K562 (cell line): Measurements from ENCODE around the gene TRIP6. TPM values are rescaled to one million over a fixed set of nuclear protein-coding genes. Genes with fewer than 3 reads are reported as not detected.

ENCODE experiments used
- ARNT ChIP-seq, 2 experiments: fragments of 450-650 bp; IDR thresholded peaks; 2 replicates each; pipeline ENCODE4 v1.6.1; 2016; ENCODE audit warnings: mild to moderate bottlenecking in 1 of 2
- DIDO1 ChIP-seq: fragments of 450-650 bp; IDR thresholded peaks from 2 replicates; pipeline ENCODE4 v1.6.1; 2016; ENCODE audit warnings: low read depth, missing biosample characterization, missing genetic modification characterization
- E2F3 ChIP-seq: fragments of 250-450 bp; sonication (Bioruptor Pico); IDR thresholded peaks from 2 replicates; pipeline ENCODE4 v1.4.0; 2020; ENCODE audit warnings: mild to moderate bottlenecking
- ESRRA ChIP-seq: fragments of 450-650 bp; IDR thresholded peaks from 2 replicates; pipeline ENCODE4 v1.6.1; 2014; ENCODE audit warnings: low read depth, mild to moderate bottlenecking, moderate library complexity, borderline replicate concordance
- GATAD2B ChIP-seq: fragments of 450-650 bp; IDR thresholded peaks from 2 replicates; pipeline ENCODE4 v1.6.1; 2017; ENCODE audit warnings: mild to moderate bottlenecking, borderline replicate concordance
- HDGF ChIP-seq: fragments of 450-650 bp; IDR thresholded peaks from 2 replicates; pipeline ENCODE4 v1.6.1; 2016
- IFI16 ChIP-seq: fragments of 250-450 bp; sonication (Bioruptor Pico); IDR thresholded peaks from 2 replicates; pipeline ENCODE4 v2.1.2; 2022; ENCODE audit warnings: mild to moderate bottlenecking, inconsistent platforms
- JUN ChIP-seq, 2 experiments: sonication (generic) in 1 of 2; formaldehyde crosslinking in 1 of 2; IDR thresholded peaks; 2 replicates each; pipeline versions ENCODE4 v1.6.1 to v1.8.0; 2012 to 2022; ENCODE audit warnings: borderline replicate concordance in 2 of 2, mild to moderate bottlenecking in 2 of 2, improper control_type of control experiment in 1 of 2, low read depth in 1 of 2, low read length in 1 of 2, missing genetic modification reagents in 1 of 2
- MEF2A ChIP-seq: IDR thresholded peaks from 2 replicates; pipeline ENCODE4 v1.6.1; 2011; ENCODE audit warnings: low read depth, mild to moderate bottlenecking, low read length, moderate library complexity; ENCODE audit not compliant: control insufficient read depth
- POLR2A ChIP-seq: fragments of 450-650 bp; conservative IDR thresholded peaks from 2 replicates; pipeline ENCODE4 v1.6.1; 2016
- POLR2AphosphoS5 ChIP-seq: IDR thresholded peaks from 2 replicates; pipeline ENCODE4 v1.6.1; 2011; ENCODE audit warnings: mild to moderate bottlenecking, low read depth, low read length, moderate library complexity; ENCODE audit not compliant: control insufficient read depth, insufficient read depth
- RBFOX2 ChIP-seq: fragments of 200-400 bp; formaldehyde crosslinking; IDR thresholded peaks from 2 replicates; pipeline ENCODE4 v1.6.1; 2017; ENCODE audit warnings: low read depth, mild to moderate bottlenecking, low read length, moderate library complexity
- TAF7 ChIP-seq: fragments of 450-650 bp; IDR thresholded peaks from 2 replicates; pipeline ENCODE4 v1.6.1; 2016; ENCODE audit warnings: missing genetic modification characterization, missing compliant biosample characterization
- ZNF282 ChIP-seq: sonication (generic); formaldehyde crosslinking; IDR thresholded peaks from 2 replicates; pipeline ENCODE4 v1.8.1; 2023; ENCODE audit warnings: missing genetic modification reagents
- ZNF644 ChIP-seq: fragments of 200-800 bp; sonication (Bioruptor generic); IDR thresholded peaks from 2 replicates; pipeline ENCODE4 v1.6.1; 2016; ENCODE audit warnings: low read depth, missing genetic modification characterization, missing compliant biosample characterization
- polyA plus RNA-seq, 8 experiments: library from polyadenylated mRNA; depleted of rRNA in 4 of 8; stranded (reverse) in 5 of 8; unstranded in 3 of 8; fragments of >200 nt; fragmentation: Nextera tagmentation in 2 of 8; fragmentation: Illumina TruSeq in 1 of 8; extraction: Ambion mirVana in 2 of 8; extraction: Trizol in 1 of 8; gene quantifications; 2 replicates each; pipeline versions ENCODE4 v1.2.1 to v1.2.3, GENCODE V29; 2011 to 2014; ENCODE audit warnings: inconsistent platforms in 1 of 8, missing spikeins in 1 of 8
- total RNA-seq, 7 experiments: library from RNA; depleted of rRNA in 6 of 7; stranded (reverse); fragments of >200 nt in 6 of 7; fragmentation: Illumina TruSeq in 2 of 7; extraction: Trizol in 2 of 7; gene quantifications; 2 replicates each; pipeline versions ENCODE4 v1.2.1 to v1.2.3, GENCODE V29; 2011 to 2021; ENCODE audit warnings: low replicate concordance in 1 of 7
- TF ChIP-seq, protein P1 (sequence below): sonication (generic); formaldehyde crosslinking; IDR thresholded peaks from 2 replicates; pipeline ENCODE4 v1.8.1; 2023; ENCODE audit warnings: mild to moderate bottlenecking, missing genetic modification reagents
- TF ChIP-seq, protein P2 (sequence below): sonication (generic); formaldehyde crosslinking; IDR thresholded peaks from 2 replicates; pipeline ENCODE4 v1.8.0; 2022; ENCODE audit warnings: missing genetic modification reagents, mild to moderate bottlenecking, moderate library complexity, borderline replicate concordance
- TF ChIP-seq, protein P3 (sequence below): sonication (generic); IDR thresholded peaks from 2 replicates; pipeline ENCODE4 v1.6.1; 2016
- TF ChIP-seq, protein P4 (sequence below): fragments of 200-800 bp; sonication (Bioruptor generic); IDR thresholded peaks from 2 replicates; pipeline ENCODE4 v1.6.1; 2016; ENCODE audit warnings: missing genetic modification characterization, missing compliant biosample characterization

The TRIP6 gene
- total and polyA plus RNA-seq, 9 of the 15 experiments (the other 6 are each of a cell fraction or from before 2014, with no cell fraction given), result 5.9 to 141 (median 54.0) TPM

DNA sequence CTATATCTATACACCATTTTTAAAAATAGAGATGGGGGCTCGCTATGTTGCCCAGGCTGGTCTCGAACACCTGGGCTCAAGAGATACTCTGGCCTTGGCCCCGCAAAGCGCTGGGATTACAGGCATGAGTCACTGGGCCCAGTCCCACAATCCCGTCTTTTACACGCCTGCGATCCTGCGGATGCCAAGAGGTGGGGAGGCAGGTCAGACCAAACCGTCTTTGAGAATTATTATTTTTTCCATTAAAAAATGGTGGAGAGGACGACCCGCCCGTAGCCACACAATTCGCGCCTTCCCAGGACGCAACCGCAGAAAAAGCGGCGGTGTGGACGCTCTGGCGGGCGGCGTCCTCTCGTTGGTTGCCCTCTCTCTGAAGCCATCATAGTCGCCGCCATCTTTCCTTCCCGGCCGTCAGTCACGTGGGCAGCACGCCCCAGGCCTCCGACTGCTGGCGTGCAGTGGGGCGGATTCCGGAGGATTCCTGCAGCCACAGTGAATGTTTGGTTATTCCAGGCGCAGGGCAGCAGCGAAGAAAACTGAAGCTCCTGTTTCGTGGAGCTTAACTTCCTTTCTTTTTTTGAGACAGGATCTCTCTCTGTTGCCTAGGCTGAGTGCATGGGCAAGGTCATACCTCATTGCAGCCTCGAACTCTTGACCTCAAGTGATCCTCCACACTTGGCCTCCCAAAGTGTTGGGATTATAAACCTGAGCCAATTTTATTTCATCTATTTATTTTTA, 29.9 kb upstream of the TRIP6 start (continued):
- TF ChIP-seq GATAD2B (0 out of 2 replicates have a peak, but pooled peaks have one; percentile 20), IFI16 (no peak), ESRRA (peak; percentile 93; the same call in 1 of the 2 replicates), E2F3 (CRISPR knock-in tag) (peak; percentile 83), POLR2AphosphoS5 (peak; percentile 32; the same call in 1 of the 2 replicates), HDGF (no peak), ARNT (IDR thresholded peaks at IDR 0.05) (peak; percentile 51 to 54; a peak in 1 of 4 replicates), MEF2A (no peak), ZNF282 (CRISPR knock-in tag) (no peak), DIDO1 (tag) (peak; percentile 69; the same call in 1 of the 2 replicates), ZNF644 (tag) (peak; percentile 46; the same call in 1 of the 2 replicates), POLR2A (peak; percentile 79), TAF7 (0 out of 2 replicates have a peak, but pooled peaks have one; percentile 37), RBFOX2 (peak; percentile 82), JUN (IDR thresholded peaks at IDR 0.05; ENCODE audit: borderline replicate concordance, low read depth, low read length) (0 out of 2 replicates have a peak, but pooled peaks have one; percentile 14), JUN (CRISPR knock-in tag; IDR thresholded peaks at IDR 0.05; ENCODE audit: borderline replicate concordance) (no peak)
- TF ChIP-seq, protein P1, sequence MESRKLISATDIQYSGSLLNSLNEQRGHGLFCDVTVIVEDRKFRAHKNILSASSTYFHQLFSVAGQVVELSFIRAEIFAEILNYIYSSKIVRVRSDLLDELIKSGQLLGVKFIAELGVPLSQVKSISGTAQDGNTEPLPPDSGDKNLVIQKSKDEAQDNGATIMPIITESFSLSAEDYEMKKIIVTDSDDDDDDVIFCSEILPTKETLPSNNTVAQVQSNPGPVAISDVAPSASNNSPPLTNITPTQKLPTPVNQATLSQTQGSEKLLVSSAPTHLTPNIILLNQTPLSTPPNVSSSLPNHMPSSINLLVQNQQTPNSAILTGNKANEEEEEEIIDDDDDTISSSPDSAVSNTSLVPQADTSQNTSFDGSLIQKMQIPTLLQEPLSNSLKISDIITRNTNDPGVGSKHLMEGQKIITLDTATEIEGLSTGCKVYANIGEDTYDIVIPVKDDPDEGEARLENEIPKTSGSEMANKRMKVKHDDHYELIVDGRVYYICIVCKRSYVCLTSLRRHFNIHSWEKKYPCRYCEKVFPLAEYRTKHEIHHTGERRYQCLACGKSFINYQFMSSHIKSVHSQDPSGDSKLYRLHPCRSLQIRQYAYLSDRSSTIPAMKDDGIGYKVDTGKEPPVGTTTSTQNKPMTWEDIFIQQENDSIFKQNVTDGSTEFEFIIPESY (CRISPR knock-in tag), result peak; percentile 64
- TF ChIP-seq, protein P2, sequence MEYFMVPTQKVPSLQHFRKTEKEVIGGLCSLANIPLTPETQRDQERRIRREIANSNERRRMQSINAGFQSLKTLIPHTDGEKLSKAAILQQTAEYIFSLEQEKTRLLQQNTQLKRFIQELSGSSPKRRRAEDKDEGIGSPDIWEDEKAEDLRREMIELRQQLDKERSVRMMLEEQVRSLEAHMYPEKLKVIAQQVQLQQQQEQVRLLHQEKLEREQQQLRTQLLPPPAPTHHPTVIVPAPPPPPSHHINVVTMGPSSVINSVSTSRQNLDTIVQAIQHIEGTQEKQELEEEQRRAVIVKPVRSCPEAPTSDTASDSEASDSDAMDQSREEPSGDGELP (CRISPR knock-in tag), result peak; percentile 89
- TF ChIP-seq, protein P3, sequence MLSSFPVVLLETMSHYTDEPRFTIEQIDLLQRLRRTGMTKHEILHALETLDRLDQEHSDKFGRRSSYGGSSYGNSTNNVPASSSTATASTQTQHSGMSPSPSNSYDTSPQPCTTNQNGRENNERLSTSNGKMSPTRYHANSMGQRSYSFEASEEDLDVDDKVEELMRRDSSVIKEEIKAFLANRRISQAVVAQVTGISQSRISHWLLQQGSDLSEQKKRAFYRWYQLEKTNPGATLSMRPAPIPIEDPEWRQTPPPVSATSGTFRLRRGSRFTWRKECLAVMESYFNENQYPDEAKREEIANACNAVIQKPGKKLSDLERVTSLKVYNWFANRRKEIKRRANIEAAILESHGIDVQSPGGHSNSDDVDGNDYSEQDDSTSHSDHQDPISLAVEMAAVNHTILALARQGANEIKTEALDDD, result no peak
- TF ChIP-seq, protein P4, sequence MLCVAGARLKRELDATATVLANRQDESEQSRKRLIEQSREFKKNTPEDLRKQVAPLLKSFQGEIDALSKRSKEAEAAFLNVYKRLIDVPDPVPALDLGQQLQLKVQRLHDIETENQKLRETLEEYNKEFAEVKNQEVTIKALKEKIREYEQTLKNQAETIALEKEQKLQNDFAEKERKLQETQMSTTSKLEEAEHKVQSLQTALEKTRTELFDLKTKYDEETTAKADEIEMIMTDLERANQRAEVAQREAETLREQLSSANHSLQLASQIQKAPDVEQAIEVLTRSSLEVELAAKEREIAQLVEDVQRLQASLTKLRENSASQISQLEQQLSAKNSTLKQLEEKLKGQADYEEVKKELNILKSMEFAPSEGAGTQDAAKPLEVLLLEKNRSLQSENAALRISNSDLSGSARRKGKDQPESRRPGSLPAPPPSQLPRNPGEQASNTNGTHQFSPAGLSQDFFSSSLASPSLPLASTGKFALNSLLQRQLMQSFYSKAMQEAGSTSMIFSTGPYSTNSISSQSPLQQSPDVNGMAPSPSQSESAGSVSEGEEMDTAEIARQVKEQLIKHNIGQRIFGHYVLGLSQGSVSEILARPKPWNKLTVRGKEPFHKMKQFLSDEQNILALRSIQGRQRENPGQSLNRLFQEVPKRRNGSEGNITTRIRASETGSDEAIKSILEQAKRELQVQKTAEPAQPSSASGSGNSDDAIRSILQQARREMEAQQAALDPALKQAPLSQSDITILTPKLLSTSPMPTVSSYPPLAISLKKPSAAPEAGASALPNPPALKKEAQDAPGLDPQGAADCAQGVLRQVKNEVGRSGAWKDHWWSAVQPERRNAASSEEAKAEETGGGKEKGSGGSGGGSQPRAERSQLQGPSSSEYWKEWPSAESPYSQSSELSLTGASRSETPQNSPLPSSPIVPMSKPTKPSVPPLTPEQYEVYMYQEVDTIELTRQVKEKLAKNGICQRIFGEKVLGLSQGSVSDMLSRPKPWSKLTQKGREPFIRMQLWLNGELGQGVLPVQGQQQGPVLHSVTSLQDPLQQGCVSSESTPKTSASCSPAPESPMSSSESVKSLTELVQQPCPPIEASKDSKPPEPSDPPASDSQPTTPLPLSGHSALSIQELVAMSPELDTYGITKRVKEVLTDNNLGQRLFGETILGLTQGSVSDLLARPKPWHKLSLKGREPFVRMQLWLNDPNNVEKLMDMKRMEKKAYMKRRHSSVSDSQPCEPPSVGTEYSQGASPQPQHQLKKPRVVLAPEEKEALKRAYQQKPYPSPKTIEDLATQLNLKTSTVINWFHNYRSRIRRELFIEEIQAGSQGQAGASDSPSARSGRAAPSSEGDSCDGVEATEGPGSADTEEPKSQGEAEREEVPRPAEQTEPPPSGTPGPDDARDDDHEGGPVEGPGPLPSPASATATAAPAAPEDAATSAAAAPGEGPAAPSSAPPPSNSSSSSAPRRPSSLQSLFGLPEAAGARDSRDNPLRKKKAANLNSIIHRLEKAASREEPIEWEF, result no peak
